HG03354 (cell line): ENCODE data around the gene CADM2.
"Not testable (repeated sequence)": the region's sequence is repeated elsewhere in the genome, so short reads cannot be mapped to it uniquely, and the experiment has no call there.

Experiments
- ATAC-seq: cut with Tn5 transposase; IDR thresholded peaks from one replicate; pipeline ENCODE4 v1.9.1; 2021; ENCODE audit warnings: mild to moderate bottlenecking; ENCODE audit not compliant: unreplicated experiment, poor library complexity, severe bottlenecking

CADM2 gene

GRCh38 chr3:85054579-85054978 lies 95.8 kb downstream of the CADM2 start:
- no peak for ATAC-seq

- no peak for ATAC-seq
These were observed 110.1 kb downstream of the CADM2 start for GRCh38 chr3:85068911-85069310.

GRCh38 chr3:85074003-85074402 lies 115.2 kb downstream of the CADM2 start:
- ATAC-seq = no peak

- no peak for ATAC-seq
These were observed 116.9 kb downstream of the CADM2 start for GRCh38 chr3:85075663-85076062.

- ATAC-seq = no peak
These were observed 118.2 kb downstream of the CADM2 start for GRCh38 chr3:85077018-85077417.

DNA sequence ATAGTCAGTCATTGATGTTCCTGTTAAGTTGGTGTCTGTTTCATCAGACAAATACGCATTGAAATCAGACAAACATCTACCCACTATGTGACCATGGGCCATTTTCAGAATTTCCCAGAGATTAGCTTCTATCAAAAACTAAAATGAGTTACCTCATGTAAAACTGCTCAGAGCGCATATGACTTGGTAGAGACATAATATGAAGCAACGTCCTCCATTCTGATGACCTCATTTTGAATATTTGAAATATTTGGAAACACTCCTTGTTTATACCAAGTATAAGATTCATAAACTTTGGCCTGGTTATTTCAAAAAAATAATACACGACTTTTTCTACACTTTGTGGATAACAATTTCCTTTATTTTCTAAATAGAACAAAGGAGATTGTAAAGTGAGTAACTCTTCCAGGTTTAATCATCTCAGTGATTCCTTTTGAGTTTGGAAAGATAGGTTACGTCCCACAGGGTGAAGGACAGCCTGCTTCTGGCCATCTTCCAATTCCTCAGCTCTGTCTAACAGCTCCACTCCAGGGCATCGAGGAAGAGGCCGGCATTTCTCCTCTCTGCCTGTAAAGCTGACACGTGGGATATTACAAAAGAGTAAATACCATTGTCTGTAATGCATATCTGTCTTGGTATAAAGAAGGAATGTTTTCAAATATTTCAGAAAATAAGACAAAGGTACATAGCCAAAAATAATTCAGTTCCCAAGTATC lies 122.6 kb downstream of the CADM2 start:
- no peak for ATAC-seq

- ATAC-seq = no peak
These were observed 131.7 kb downstream of the CADM2 start for GRCh38 chr3:85090495-85090894.

DNA sequence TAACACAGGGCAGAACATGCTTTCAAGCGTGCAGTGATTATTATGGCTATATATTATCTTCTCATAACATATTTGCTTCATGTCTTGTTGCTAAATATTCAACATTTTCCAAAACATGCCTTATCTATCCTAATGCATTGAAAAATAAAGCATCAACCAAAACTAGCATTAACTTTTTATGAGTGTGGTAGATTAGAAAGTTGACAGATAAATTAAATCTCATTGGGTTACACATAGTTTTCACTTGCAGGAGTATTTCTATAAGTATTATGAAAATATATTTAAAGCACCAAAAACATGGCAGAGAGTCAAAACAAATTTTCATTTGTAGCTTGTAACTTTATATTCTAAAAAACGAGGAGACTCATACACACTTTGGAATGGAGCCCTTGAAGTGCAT lies 141.5 kb downstream of the CADM2 start:
- ATAC-seq = no peak

DNA sequence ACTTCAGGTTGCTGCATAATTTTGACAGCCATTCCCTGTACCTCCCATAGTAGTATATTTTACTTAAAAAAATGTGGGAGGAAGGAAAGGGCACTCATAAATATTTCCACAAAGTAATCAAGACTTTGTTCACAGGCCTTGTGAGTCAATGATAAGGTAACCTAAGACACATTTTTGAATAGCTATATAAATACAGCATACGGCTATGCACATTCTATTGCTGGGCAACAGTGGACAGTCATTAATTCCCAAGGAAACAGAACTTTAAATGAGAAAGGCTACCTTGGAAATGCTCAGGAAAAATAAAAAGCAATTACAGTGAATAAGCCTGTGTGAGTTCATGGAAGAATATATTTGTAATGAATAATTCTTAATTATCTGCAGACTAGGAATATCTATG lies 144.0 kb downstream of the CADM2 start:
- ATAC-seq = no peak

GRCh38 chr3:85110393-85110792 lies 151.6 kb downstream of the CADM2 start:
- no peak for ATAC-seq

- ATAC-seq = no peak
These were observed 162.1 kb downstream of the CADM2 start for GRCh38 chr3:85120879-85121278.

GRCh38 chr3:85132864-85133263 lies 174.1 kb downstream of the CADM2 start:
- ATAC-seq = not testable (repeated sequence)

DNA sequence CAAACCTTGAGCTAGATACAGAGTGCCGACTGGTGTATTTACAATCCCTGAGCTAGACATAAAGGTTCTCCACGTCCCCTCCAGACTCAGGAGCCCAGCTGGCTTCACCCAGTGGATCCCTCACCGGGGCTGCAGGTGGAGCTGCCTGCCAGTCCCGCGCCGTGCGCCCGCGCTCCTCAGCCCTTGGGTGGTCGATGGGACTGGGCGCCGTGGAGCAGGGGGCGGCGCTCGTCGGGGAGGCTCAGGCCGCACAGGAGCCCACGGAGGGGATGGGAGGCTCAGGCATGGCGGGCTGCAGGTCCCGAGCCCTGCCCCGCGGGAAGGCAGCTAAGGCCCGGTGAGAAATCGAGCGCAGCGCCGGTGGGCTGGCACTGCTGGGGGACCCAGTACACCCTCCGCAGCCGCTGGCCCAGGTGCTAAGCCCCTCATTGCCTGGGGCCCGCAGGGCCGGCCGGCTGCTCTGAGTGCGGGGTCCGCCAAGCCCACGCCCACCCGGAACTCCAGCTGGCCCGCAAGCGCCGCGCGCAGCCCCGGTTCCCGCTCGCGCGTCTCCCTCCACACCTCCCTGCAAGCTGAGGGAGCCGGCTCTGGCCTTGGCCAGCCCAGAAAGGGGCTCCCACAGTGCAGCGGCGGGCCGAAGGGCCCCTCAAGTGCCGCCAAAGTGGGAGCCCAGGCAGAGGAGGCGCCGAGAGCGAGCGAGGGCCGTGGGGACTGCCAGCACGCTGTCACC lies 175.1 kb downstream of the CADM2 start:
- ATAC-seq = not testable (repeated sequence)

DNA sequence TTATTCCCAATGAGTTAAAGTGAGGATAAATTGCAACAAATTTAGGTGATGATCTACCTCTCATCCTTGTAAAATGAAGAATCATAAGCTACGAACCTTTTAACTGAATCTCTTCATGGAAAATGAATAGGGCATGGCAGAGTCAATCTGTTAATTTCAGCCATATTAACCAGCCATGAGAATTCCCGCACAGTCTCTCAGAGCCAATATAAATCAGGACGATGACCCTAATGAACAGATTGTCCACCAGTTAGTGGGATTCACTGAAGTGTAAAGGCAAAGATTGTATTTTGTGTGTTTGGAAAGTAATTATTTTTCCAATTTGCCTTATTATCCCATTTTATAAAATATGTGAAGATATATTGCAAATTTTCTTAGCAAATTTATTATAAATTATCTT lies 183.8 kb downstream of the CADM2 start:
- ATAC-seq = no peak

GRCh38 chr3:85148036-85148435 lies 189.2 kb downstream of the CADM2 start:
- ATAC-seq = no peak

- no peak for ATAC-seq
These were observed 192.8 kb downstream of the CADM2 start for GRCh38 chr3:85151555-85151954.

GRCh38 chr3:85153279-85153678 lies 194.5 kb downstream of the CADM2 start:
- not testable (repeated sequence) for ATAC-seq

DNA sequence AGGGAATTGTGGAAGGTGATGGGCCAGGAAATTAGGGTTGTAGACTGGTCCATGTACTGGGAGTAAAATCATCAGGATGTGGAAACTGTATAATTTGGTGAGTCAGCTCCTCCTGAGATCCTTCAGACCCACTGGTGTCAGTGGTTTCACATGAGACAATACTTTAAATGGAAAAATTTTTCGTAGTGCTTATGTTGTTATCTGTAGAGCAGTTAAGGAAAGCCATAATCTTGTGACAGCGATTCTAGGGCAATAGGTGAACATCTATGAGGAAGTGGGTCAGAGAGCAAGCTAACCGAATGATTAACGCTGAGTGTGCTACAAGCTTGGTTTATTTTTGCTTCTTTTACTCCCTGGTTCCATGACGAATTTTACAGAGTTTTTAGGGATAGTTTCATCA lies 200.6 kb downstream of the CADM2 start:
- no peak for ATAC-seq

DNA sequence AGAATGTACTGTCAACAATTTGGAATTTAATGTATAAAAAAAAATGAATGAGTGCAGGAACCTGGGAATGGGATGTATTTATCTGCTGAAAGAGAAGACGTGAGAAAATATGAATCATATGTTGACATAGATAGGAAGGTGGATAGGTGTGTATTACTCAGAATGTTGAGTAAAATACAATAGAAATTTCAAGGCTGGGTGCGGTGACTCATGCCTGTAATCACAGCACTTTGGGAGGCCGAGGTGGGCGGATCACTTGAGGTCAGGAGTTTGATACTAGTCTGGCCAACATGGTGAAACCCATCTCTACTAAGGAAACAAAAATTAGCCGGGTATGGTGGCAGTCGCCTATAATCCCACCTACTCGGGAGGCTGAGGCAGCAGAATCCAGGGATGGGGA lies 202.8 kb downstream of the CADM2 start:
- no peak for ATAC-seq

DNA sequence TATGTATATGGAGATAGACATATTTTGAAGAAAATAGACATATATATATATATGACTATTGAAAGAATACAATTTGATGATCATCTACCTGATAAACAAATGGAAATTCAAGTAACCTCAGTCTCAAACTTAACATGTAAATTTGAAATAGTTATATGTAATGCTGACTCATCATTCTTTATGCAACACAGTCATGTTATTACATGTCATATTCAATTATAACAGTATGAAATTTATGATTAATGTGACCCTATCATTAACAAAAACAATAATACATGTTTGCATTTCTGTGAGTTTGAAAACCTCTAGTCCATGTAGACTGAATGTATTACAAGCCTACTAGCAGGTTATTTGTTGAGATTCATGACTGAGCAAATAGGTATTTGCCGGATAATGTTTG lies 204.1 kb downstream of the CADM2 start:
- no peak for ATAC-seq

- no peak for ATAC-seq
These were observed 205.6 kb downstream of the CADM2 start for GRCh38 chr3:85164436-85164835.
